Stomach (tissue), 9 donors: Measurements from ENCODE around the gene KIR2DL4. TPM values are rescaled to one million over a fixed set of nuclear protein-coding genes. Genes with fewer than 3 reads are reported as not detected.
"Not testable (repeated sequence)": the region's sequence is repeated elsewhere in the genome, so short reads cannot be mapped to it uniquely, and the experiment has no call there.

Source experiments
- DNase-seq, 2 donors: peaks; one replicate each; pipeline versions ENCODE4 v3.0.0 to v3.0.0-alpha.2; 2013 to 2019
- H3K27ac ChIP-seq, 5 donors: fragments of 200-600 bp in 4 of 5; sonication (generic) in 4 of 5; one replicate each; pipeline ENCODE4 v1.5.1; 2013 to 2019; ENCODE audit warnings: mild to moderate bottlenecking in 1 of 5, moderate library complexity in 1 of 5
- H3K27me3 ChIP-seq, 3 donors: fragments of 200-600 bp; sonication (generic); one replicate each; pipeline ENCODE4 v1.5.1; 2017 to 2019; ENCODE audit warnings: mixed run types in 1 of 3
- H3K36me3 ChIP-seq, 4 donors: fragments of 200-600 bp; sonication (generic); 1 replicate in 3 of 4; 2 replicates in 1 of 4; pipeline ENCODE4 v1.5.1; 2016 to 2019
- H3K4me1 ChIP-seq, 4 donors: fragments of 200-600 bp; sonication (generic); one replicate each; pipeline ENCODE4 v1.5.1; 2016 to 2019
- H3K4me3 ChIP-seq, 4 donors: fragments of 200-600 bp; sonication (generic) in 3 of 4; one replicate each; pipeline ENCODE4 v1.5.1; 2016 to 2019; ENCODE audit warnings: mild to moderate bottlenecking in 1 of 4
- H3K9me3 ChIP-seq, 4 donors: fragments of 200-600 bp; sonication (generic); one replicate each; pipeline ENCODE4 v1.5.1; 2016 to 2019
- POLR2A ChIP-seq, 4 donors: fragments of 450-650 bp; IDR thresholded peaks; one replicate each; pipeline ENCODE4 v1.6.1; 2016; ENCODE audit warnings: antibody characterized with exemption in 4 of 4, control low read depth in 2 of 4, mild to moderate bottlenecking in 1 of 4, moderate library complexity in 1 of 4
- POLR2AphosphoS5 ChIP-seq, 3 donors: sonication (generic); formaldehyde crosslinking; IDR thresholded peaks; one replicate each; pipeline ENCODE4 v1.6.1; 2016; ENCODE audit warnings: antibody characterized with exemption in 3 of 3
- WGBS, 5 donors: extraction: QIAGEN DNeasy Blood & Tissue Kit in 3 of 5; methylation state at CpG; one replicate each; pipeline versions ENCODE4 v1.1.5 to v1.1.7; 2013 to 2018; 5-methylcytosine and 5-hydroxymethylcytosine counted together
- intact Hi-C: fragments of 100-400 bp; cut with DNase I; formaldehyde crosslinking; loops from one replicate; pipeline ENCODE4 v1.15.1; 2023; ENCODE audit warnings: low total_unique reads
- polyA plus RNA-seq, 3 donors: library from polyadenylated mRNA; stranded (reverse); fragments of 200-250 nt; gene quantifications; one replicate each; pipeline ENCODE4 v1.2.3, GENCODE V29; 2013
- total RNA-seq, 5 donors: library from RNA; depleted of rRNA; stranded (reverse); fragments of >200 nt; gene quantifications; one replicate each; pipeline versions ENCODE4 v1.1.0 to v1.2.3, GENCODE V29; 2014 to 2016
- TF ChIP-seq, protein P1 (sequence below), 7 experiments: fragments of 450-650 bp in 4 of 7; fragments of 200-600 bp in 3 of 7; sonication (generic) in 3 of 7; IDR thresholded peaks; one replicate each; pipeline ENCODE4 v1.5.1; 2016 to 2019; ENCODE audit warnings: antibody characterized with exemption in 7 of 7, control low read depth in 2 of 7, mild to moderate bottlenecking in 1 of 7
- donor health status: healthy with polysubstance abuse.
- donor health status: Bipolar disorder and iron deficiency.
- donor health status: healthy.

Gene KIR2DL4
- total and polyA plus RNA-seq, 8 donors = 0.18 to 0.87 TPM; not detected in 6

- no peaks in the 10 kb centered on the region for H3K9me3 ChIP-seq
- no peaks in the 10 kb centered on the region for H3K36me3 ChIP-seq
- no peaks in the 10 kb centered on the region for H3K27me3 ChIP-seq
- DNase-seq = no peak
- no peak for TF ChIP-seq POLR2A (IDR thresholded peaks at IDR 0.05)
- TF ChIP-seq, protein P1, sequence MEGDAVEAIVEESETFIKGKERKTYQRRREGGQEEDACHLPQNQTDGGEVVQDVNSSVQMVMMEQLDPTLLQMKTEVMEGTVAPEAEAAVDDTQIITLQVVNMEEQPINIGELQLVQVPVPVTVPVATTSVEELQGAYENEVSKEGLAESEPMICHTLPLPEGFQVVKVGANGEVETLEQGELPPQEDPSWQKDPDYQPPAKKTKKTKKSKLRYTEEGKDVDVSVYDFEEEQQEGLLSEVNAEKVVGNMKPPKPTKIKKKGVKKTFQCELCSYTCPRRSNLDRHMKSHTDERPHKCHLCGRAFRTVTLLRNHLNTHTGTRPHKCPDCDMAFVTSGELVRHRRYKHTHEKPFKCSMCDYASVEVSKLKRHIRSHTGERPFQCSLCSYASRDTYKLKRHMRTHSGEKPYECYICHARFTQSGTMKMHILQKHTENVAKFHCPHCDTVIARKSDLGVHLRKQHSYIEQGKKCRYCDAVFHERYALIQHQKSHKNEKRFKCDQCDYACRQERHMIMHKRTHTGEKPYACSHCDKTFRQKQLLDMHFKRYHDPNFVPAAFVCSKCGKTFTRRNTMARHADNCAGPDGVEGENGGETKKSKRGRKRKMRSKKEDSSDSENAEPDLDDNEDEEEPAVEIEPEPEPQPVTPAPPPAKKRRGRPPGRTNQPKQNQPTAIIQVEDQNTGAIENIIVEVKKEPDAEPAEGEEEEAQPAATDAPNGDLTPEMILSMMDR (IDR thresholded peaks at IDR 0.05) = no peak
- TF ChIP-seq POLR2AphosphoS5 (IDR thresholded peaks at IDR 0.05) = no peak
- no peaks in the 10 kb centered on the region for H3K4me1 ChIP-seq
- WGBS, 5 donors = 71 to 85% (median 84%) methylated on average over 15 of the region's 15 CpGs
- intact Hi-C loops = no loop called here
- H3K4me3 ChIP-seq = no peak overlapping the region
- H3K27ac ChIP-seq = no peak overlapping the region
Observed at GRCh38 chr19:54817670-54818536, 14.5 kb downstream of the KIR2DL4 start.

DNA sequence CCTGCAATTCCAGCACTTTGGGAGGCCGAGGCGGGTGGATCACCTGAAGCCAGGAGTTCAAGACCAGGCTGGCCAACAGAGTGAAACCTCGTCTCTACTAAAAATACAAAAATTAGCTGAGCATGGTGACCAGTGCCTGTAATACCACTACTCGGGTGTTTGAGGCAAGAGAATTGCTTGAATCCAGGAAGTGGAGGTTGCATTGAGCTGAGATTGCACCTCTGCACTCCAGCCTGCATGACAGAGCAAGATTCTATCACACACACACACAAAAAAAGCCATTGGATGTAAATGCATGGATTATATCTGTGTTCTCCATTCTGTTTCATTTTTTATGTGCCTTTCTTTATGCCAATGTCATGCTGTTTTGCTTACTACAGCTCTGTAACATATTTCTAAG, 21.0 kb downstream of the KIR2DL4 start:
- intact Hi-C loops, H3K9me3 ChIP-seq, H3K36me3 ChIP-seq, DNase-seq, H3K27ac ChIP-seq, H3K27me3 ChIP-seq, H3K4me1 ChIP-seq, H3K4me3 ChIP-seq: not testable (repeated sequence)
- 69 to 82% (median 70%) methylated on average over 4 of the region's 4 CpGs for WGBS, 5 donors

DNA sequence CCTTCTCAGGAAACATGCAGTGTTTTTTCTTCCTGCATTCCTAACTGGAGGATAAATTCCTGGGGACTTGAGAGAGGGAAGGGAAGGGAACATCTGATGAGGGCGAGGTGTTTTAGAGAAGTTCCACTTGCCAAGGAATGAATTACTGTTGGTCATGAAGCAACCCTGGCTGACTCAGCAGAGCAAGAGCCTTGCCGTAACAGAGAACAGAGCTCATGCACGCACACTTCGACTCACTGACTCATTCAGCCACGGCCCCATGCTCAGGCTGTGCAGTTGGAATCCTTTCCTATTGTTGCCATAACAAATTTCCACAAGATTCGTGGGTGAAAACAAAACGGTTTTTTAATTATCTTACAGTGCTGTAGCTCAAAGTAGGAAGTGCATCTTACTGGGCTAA, 21.9 kb downstream of the KIR2DL4 start:
- H3K9me3 ChIP-seq, intact Hi-C loops, H3K27me3 ChIP-seq, H3K27ac ChIP-seq, DNase-seq, H3K4me3 ChIP-seq, H3K4me1 ChIP-seq, H3K36me3 ChIP-seq: not testable (repeated sequence)
- WGBS, 5 donors = 52 to 69% (median 60%) methylated on average over 7 of the region's 7 CpGs

DNA sequence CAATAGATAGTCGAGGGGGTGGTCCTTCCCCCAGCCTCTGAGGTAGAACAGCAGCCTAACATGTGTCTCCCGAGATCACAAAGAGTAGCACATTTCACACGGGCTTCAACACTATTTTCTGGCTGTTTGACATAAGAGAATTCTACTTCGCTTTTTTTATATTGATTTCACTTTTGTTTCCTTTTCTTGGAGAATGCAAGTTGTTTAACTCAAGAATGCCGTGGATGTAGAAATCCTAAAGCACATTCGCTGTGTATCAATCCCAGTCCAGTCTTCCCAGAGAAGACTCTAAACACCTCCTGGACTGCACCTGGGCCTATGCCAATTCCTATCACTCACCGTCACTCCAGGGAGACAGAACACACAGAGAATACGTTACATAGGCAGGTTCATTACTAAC, 24.7 kb downstream of the KIR2DL4 start:
- 62 to 74% (median 72%) methylated on average over 7 to 8 of the region's 8 CpGs for WGBS, 5 donors
- H3K36me3 ChIP-seq, H3K4me3 ChIP-seq, H3K27ac ChIP-seq, DNase-seq, H3K4me1 ChIP-seq, H3K9me3 ChIP-seq, H3K27me3 ChIP-seq, intact Hi-C loops: not testable (repeated sequence)

GRCh38 chr19:54832496-54832895, 29.1 kb downstream of the KIR2DL4 start, which contains the start of gene KIR2DS4:
Gene KIR2DS4 (plus strand): TSS chr19:54832676.
- H3K36me3 ChIP-seq, intact Hi-C loops, H3K4me1 ChIP-seq, H3K27me3 ChIP-seq, DNase-seq, H3K27ac ChIP-seq, H3K9me3 ChIP-seq, H3K4me3 ChIP-seq: not testable (repeated sequence)
- WGBS, 5 donors = 83 to 94% (median 84%) methylated on average over 14 of the region's 14 CpGs

GRCh38 chr19:54835126-54835525, 31.7 kb downstream of the KIR2DL4 start:
- not testable (repeated sequence) for H3K27ac ChIP-seq

DNA sequence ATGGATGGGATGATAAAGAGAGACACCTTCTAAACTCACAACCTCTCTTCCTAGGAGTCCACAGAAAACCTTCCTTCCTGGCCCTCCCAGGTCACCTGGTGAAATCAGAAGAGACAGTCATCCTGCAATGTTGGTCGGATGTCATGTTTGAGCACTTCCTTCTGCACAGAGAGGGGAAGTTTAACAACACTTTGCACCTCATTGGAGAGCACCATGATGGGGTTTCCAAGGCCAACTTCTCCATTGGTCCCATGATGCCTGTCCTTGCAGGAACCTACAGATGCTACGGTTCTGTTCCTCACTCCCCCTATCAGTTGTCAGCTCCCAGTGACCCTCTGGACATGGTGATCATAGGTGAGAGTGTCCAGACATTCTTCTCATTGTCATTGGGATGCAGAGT, 34.1 kb downstream of the KIR2DL4 start:
- H3K4me3 ChIP-seq, H3K27ac ChIP-seq, H3K9me3 ChIP-seq, intact Hi-C loops, H3K4me1 ChIP-seq, H3K27me3 ChIP-seq, DNase-seq, H3K36me3 ChIP-seq: not testable (repeated sequence)
- WGBS, 5 donors = 47 to 65% (median 57%) methylated on average over 1 to 2 of the region's 2 CpGs

More at GRCh38 chr19:54835126-54835525, 31.7 kb downstream of the KIR2DL4 start:
- H3K4me1 ChIP-seq, H3K27me3 ChIP-seq, H3K36me3 ChIP-seq, H3K4me3 ChIP-seq, intact Hi-C loops, DNase-seq, H3K9me3 ChIP-seq: not testable (repeated sequence)
- 68 to 82% (median 77%) methylated on average over 5 of the region's 5 CpGs for WGBS, 5 donors

DNA sequence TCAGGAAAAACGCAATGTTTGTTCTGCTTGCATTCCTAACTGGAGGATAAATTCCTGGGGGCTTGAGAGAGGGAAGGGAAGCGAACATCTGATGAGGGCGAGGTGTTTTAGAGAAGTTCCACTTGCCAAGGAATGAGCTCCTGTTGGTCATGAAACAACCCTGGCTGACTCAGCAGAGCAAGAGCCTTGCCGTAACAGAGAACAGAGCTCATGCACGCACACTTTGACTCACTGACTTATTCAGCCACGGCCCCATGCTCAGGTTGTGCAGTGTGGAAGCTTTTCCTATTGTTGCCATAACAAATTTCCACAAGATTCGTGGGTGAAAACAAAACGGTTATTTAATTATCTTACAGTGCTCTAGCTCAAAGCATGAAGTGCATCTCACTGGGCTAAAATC, 39.8 kb downstream of the KIR2DL4 start:
- H3K9me3 ChIP-seq, DNase-seq, H3K4me1 ChIP-seq, H3K4me3 ChIP-seq, intact Hi-C loops, H3K27ac ChIP-seq, H3K36me3 ChIP-seq, H3K27me3 ChIP-seq: not testable (repeated sequence)
- WGBS, 5 donors = 60 to 77% (median 69%) methylated on average over 7 to 8 of the region's 8 CpGs

DNA sequence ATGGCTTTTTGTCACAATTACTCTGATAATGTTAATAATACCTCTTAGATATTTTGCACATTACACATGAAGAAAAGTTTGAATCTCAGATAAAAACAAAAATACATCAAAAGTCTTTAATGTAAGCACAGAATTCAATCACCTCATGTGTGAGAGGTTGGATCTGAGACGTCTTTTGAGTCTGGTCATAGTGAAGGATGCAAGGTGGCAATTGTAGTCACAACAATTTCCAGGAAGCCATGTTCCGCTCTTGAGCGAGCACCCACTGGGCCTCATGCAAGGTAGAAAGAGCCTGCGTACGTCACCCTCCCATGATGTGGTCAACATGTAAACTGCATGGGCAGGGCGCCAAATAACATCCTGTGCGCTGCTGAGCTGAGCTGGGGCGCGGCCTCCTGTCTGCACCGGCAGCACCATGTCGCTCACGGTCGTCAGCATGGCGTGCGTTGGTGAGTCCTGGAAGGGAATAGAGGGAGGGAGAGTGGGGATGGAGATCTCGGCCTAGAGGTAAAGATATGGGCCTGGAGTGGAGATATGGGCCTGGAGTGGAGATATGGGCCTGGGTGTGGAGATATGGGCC, 46.7 kb downstream of the KIR2DL4 start, which contains the start of gene KIR3DL2:
Gene KIR3DL2, plus strand, starts transcription at position 383 of the 580 bp plus-strand sequence. Its CDS starts 33 bp downstream, at position 416.
- DNase-seq, H3K4me1 ChIP-seq, H3K4me3 ChIP-seq, H3K36me3 ChIP-seq, H3K27ac ChIP-seq, H3K27me3 ChIP-seq, intact Hi-C loops, H3K9me3 ChIP-seq: not testable (repeated sequence)
- WGBS, 5 donors = 82 to 87% (median 84%) methylated on average over 12 to 16 of the region's 16 CpGs
